WTC11 (cell line): ENCODE data around the gene TRIM41. TPM values are rescaled to one million over a fixed set of nuclear protein-coding genes. Genes with fewer than 3 reads are reported as not detected.

ENCODE experiments used
- ATAC-seq: fragments of 200-7000 bp; cut with Tn5 transposase; 2 replicates; pipeline ENCODE4 v1.10.0; 2021; ENCODE audit warnings: mild to moderate bottlenecking, moderate library complexity
- CTCF ChIA-PET: fragments of 300-600 bp; sonication (Branson Sonifier 250); formaldehyde crosslinking; loops from one replicate; lab custom pipeline; 2021; ENCODE audit warnings: antibody characterized with exemption; lab: Charles Lee
- POLR2A ChIA-PET: fragments of 350-600 bp; sonication (Branson Sonifier 250); formaldehyde crosslinking; loops from one replicate; lab custom pipeline; 2021; ENCODE audit warnings: antibody characterized with exemption; lab: Charles Lee
- DNase-seq: peaks from one replicate; pipeline ENCODE4 v3.0.0; 2021; ENCODE audit warnings: low spot score
- H3K27ac Mint-ChIP-seq: 2 replicates; pipeline ENCODE4 v1.8.0; 2021; ENCODE audit warnings: mixed read lengths
- H3K27me3 Mint-ChIP-seq: 2 replicates; pipeline ENCODE4 v1.8.0; 2021; ENCODE audit warnings: low read depth, mild to moderate bottlenecking, moderate library complexity, mixed read lengths
- H3K36me3 Mint-ChIP-seq: 2 replicates; pipeline ENCODE4 v1.8.0; 2021; ENCODE audit warnings: mixed read lengths
- H3K4me1 Mint-ChIP-seq: 2 replicates; pipeline ENCODE4 v1.8.0; 2022; ENCODE audit warnings: mixed read lengths
- H3K4me3 Mint-ChIP-seq: 2 replicates; pipeline ENCODE4 v1.8.0; 2021; ENCODE audit warnings: mild to moderate bottlenecking, moderate library complexity, mixed read lengths
- H3K9me3 Mint-ChIP-seq: 2 replicates; pipeline ENCODE4 v1.8.0; 2021; ENCODE audit warnings: mixed read lengths
- ATF1 ChIP-seq: sonication (generic); formaldehyde crosslinking; IDR thresholded peaks from 2 replicates; pipeline ENCODE4 v1.8.1; 2023; ENCODE audit warnings: mild to moderate bottlenecking, moderate library complexity, missing genetic modification reagents
- ATF3 ChIP-seq: sonication (generic); formaldehyde crosslinking; conservative IDR thresholded peaks from 2 replicates; pipeline ENCODE4 v1.8.1; 2022; ENCODE audit warnings: mild to moderate bottlenecking, missing genetic modification reagents
- CDX4 ChIP-seq: fragments of 250-450 bp; sonication (Bioruptor Pico); IDR thresholded peaks from 2 replicates; pipeline ENCODE4 v1.9.0; 2021; ENCODE audit warnings: moderate library complexity, mild to moderate bottlenecking, inconsistent platforms, borderline replicate concordance
- CTCF ChIP-seq: fragments of 200-600 bp; IDR thresholded peaks from 2 replicates; pipeline ENCODE4 v1.8.0; 2022; ENCODE audit warnings: antibody characterized with exemption
- FOXJ3 ChIP-seq: sonication (generic); formaldehyde crosslinking; IDR thresholded peaks from 2 replicates; pipeline ENCODE4 v1.9.0; 2021; ENCODE audit warnings: missing genetic modification reagents, mild to moderate bottlenecking, borderline replicate concordance
- GABPB1 ChIP-seq: sonication (generic); formaldehyde crosslinking; IDR thresholded peaks from 2 replicates; pipeline ENCODE4 v1.8.1; 2023; ENCODE audit warnings: mild to moderate bottlenecking, missing genetic modification reagents
- HMGXB4 ChIP-seq: sonication (generic); formaldehyde crosslinking; IDR thresholded peaks from 2 replicates; pipeline ENCODE4 v1.8.1; 2023; ENCODE audit warnings: mild to moderate bottlenecking, moderate library complexity, missing genetic modification reagents
- IRF1 ChIP-seq: sonication (generic); formaldehyde crosslinking; IDR thresholded peaks from 2 replicates; pipeline ENCODE4 v1.8.0; 2023; ENCODE audit warnings: missing genetic modification reagents
- MLX ChIP-seq: sonication (generic); formaldehyde crosslinking; IDR thresholded peaks from 2 replicates; pipeline ENCODE4 v1.8.1; 2023; ENCODE audit warnings: mild to moderate bottlenecking, missing genetic modification reagents, moderate library complexity
- MYBL2 ChIP-seq: sonication (generic); formaldehyde crosslinking; IDR thresholded peaks from 2 replicates; pipeline ENCODE4 v1.8.1; 2023; ENCODE audit warnings: mild to moderate bottlenecking, moderate library complexity, missing genetic modification reagents
- NFE2L1 ChIP-seq: sonication (generic); formaldehyde crosslinking; IDR thresholded peaks from 2 replicates; pipeline ENCODE4 v1.8.1; 2023; ENCODE audit warnings: missing genetic modification reagents
- PREB ChIP-seq: sonication (generic); formaldehyde crosslinking; IDR thresholded peaks from 2 replicates; pipeline ENCODE4 v1.8.1; 2022; ENCODE audit warnings: mild to moderate bottlenecking, missing genetic modification reagents, moderate library complexity, borderline replicate concordance
- RORB ChIP-seq: fragments of 250-450 bp; sonication (Bioruptor Pico); IDR thresholded peaks from 2 replicates; pipeline ENCODE4 v1.9.0; 2021; ENCODE audit warnings: mild to moderate bottlenecking
- SP1 ChIP-seq: sonication (generic); formaldehyde crosslinking; conservative IDR thresholded peaks from 2 replicates; pipeline ENCODE4 v1.8.1; 2022; ENCODE audit warnings: missing genetic modification reagents
- TCF7 ChIP-seq: sonication (generic); formaldehyde crosslinking; IDR thresholded peaks from 2 replicates; pipeline ENCODE4 v1.8.0; 2022; ENCODE audit warnings: mild to moderate bottlenecking, low read depth, missing genetic modification reagents, moderate library complexity
- TEAD1 ChIP-seq: sonication (generic); formaldehyde crosslinking; IDR thresholded peaks from 2 replicates; pipeline ENCODE4 v1.8.0; 2022; ENCODE audit warnings: mild to moderate bottlenecking, missing genetic modification reagents
- TEAD4 ChIP-seq: sonication (generic); formaldehyde crosslinking; IDR thresholded peaks from 2 replicates; pipeline ENCODE4 v1.8.0; 2022; ENCODE audit warnings: mild to moderate bottlenecking, missing genetic modification reagents
- USF1 ChIP-seq: sonication (generic); formaldehyde crosslinking; IDR thresholded peaks from 2 replicates; pipeline ENCODE4 v1.8.0; 2022; ENCODE audit warnings: mild to moderate bottlenecking, missing genetic modification reagents
- ZBTB43 ChIP-seq: sonication (generic); formaldehyde crosslinking; IDR thresholded peaks from 2 replicates; pipeline ENCODE4 v1.8.1; 2023; ENCODE audit warnings: mild to moderate bottlenecking, missing genetic modification reagents
- ZNF219 ChIP-seq: sonication (generic); formaldehyde crosslinking; IDR thresholded peaks from 2 replicates; pipeline ENCODE4 v1.8.0; 2023; ENCODE audit warnings: missing genetic modification reagents, mild to moderate bottlenecking, borderline replicate concordance
- ZNF396 ChIP-seq: fragments of 250-450 bp; sonication (Bioruptor Pico); IDR thresholded peaks from 2 replicates; pipeline ENCODE4 v1.8.0; 2021; ENCODE audit warnings: mild to moderate bottlenecking, moderate library complexity, borderline replicate concordance
- ZNF423 ChIP-seq: fragments of 250-450 bp; sonication (Bioruptor Pico); IDR thresholded peaks from 2 replicates; pipeline ENCODE4 v2.1.2; 2022; ENCODE audit warnings: mild to moderate bottlenecking, moderate library complexity
- ZNF512 ChIP-seq: sonication (generic); formaldehyde crosslinking; IDR thresholded peaks from 2 replicates; pipeline ENCODE4 v1.8.1; 2022; ENCODE audit warnings: missing genetic modification reagents, borderline replicate concordance
- total RNA-seq: library from RNA; stranded (reverse); gene quantifications from 3 replicates; pipeline ENCODE4 v1.2.3, GENCODE V29; 2021

Gene TRIM41
- total RNA-seq, 1 experiment from 2014 or later: 33.5 TPM

GRCh38 chr5:181260720-181261319 is 37.7 kb downstream of the TRIM41 start, which contains the start of gene TRIM52 (continued):
- TF ChIP-seq CTCF (no peak), ZNF396 (CRISPR knock-in tag) (no peak), ATF1 (CRISPR knock-in tag) (no peak; the same call in 1 of the 2 replicates), ZNF423 (CRISPR knock-in tag) (no peak), CDX4 (CRISPR knock-in tag) (no peak), ZNF512 (CRISPR knock-in tag) (no peak), NFE2L1 (CRISPR knock-in tag) (0 out of 2 replicates have a peak, but pooled peaks have one; percentile 39), USF1 (CRISPR knock-in tag) (no peak; the same call in 1 of the 2 replicates), PREB (CRISPR knock-in tag) (no peak), RORB (CRISPR knock-in tag) (no peak), ATF3 (no peak), IRF1 (no peak), ZBTB43 (peak; percentile 24; the same call in 1 of the 2 replicates)

- peaks cover 17% of the 10 kb centered on the region for H3K36me3 Mint-ChIP-seq
- POLR2A ChIA-PET: interaction anchor here (0.5 to 2.2 kb wide), 5 partner anchors 9 to 38 kb away, joined by 3 to 24 read pairs (median 4); partner anchors contain the start of genes RACK1 and TRIM41
- H3K27me3 Mint-ChIP-seq: no peaks in the 10 kb centered on the region
- peak; percentile 52 for ATAC-seq
- H3K9me3 Mint-ChIP-seq: no peaks in the 10 kb centered on the region
- CTCF ChIA-PET: interaction anchor here (1.0 to 2.0 kb wide), 4 partner anchors 10 to 93 kb away, joined by 3 to 10 read pairs (median 8); no protein-coding TSS in a partner anchor
- H3K4me1 Mint-ChIP-seq: peaks cover 33% of the 10 kb centered on the region
- H3K27ac Mint-ChIP-seq: no peak overlapping the region; the same call in 1 of the 2 replicates
- peak; percentile 59 for DNase-seq
- peak overlapping the region; percentile 95 for H3K4me3 Mint-ChIP-seq
- TF ChIP-seq TEAD1: peak; percentile 24
- TF ChIP-seq HMGXB4: peak; percentile 18; the same call in 1 of the 2 replicates
- peak; percentile 61; the same call in 1 of the 2 replicates for TF ChIP-seq MYBL2 (CRISPR knock-in tag)
- TF ChIP-seq ZNF219 (CRISPR knock-in tag): peak; percentile 51; the same call in 1 of the 2 replicates
- TF ChIP-seq SP1 (CRISPR knock-in tag): peak; percentile 60
- TF ChIP-seq ZNF423 (CRISPR knock-in tag): peak; percentile 63
- 0 out of 2 replicates have a peak, but pooled peaks have one; percentile 20 for TF ChIP-seq TEAD4 (CRISPR knock-in tag)
- TF ChIP-seq GABPB1: peak; percentile 16; the same call in 1 of the 2 replicates
- no peak for TF ChIP-seq TCF7 (CRISPR knock-in tag)
- TF ChIP-seq MLX: 0 out of 2 replicates have a peak, but pooled peaks have one; percentile 14
- no peak for TF ChIP-seq FOXJ3 (CRISPR knock-in tag)
Observed at GRCh38 chr5:181261320-181262049, 38.4 kb downstream of the TRIM41 start.
